Skeletal muscle tissue (tissue), 4 donors: Measurements from ENCODE around the gene ELANE. TPM values are rescaled to one million over a fixed set of nuclear protein-coding genes. Genes with fewer than 3 reads are reported as not detected.
A peak's percentile ranks its signal among the peaks of the same experiment; 100 is the strongest.

Source experiments
- H3K27ac ChIP-seq: one replicate; pipeline ENCODE4 v1.7.0; 2013; ENCODE audit warnings: mild to moderate bottlenecking, low read depth, low read length, inconsistent platforms
- H3K27me3 ChIP-seq, 3 donors: one replicate each; pipeline ENCODE4 v1.7.0; 2013; ENCODE audit warnings: low read length in 3 of 3; ENCODE audit not compliant: control insufficient read depth in 3 of 3, insufficient read depth in 3 of 3
- H3K36me3 ChIP-seq, 3 donors: one replicate each; pipeline ENCODE4 v1.7.0; 2013; ENCODE audit warnings: low read length in 3 of 3; ENCODE audit not compliant: control insufficient read depth in 3 of 3, insufficient read depth in 3 of 3
- H3K4me1 ChIP-seq, 3 donors: one replicate each; pipeline ENCODE4 v1.7.0; 2013; ENCODE audit warnings: low read length in 3 of 3, mild to moderate bottlenecking in 3 of 3; ENCODE audit not compliant: control insufficient read depth in 3 of 3, insufficient read depth in 3 of 3
- H3K4me3 ChIP-seq, 3 donors: one replicate each; pipeline ENCODE4 v1.7.0; 2013; ENCODE audit warnings: low read length in 3 of 3
- H3K9ac ChIP-seq, 3 donors: one replicate each; pipeline ENCODE4 v1.7.0; 2013; ENCODE audit warnings: low read length in 3 of 3, mild to moderate bottlenecking in 3 of 3, moderate library complexity in 2 of 3, low read depth in 1 of 3
- H3K9me3 ChIP-seq, 3 donors: one replicate each; pipeline ENCODE4 v1.7.0; 2013; ENCODE audit warnings: low read length in 3 of 3; ENCODE audit not compliant: control insufficient read depth in 3 of 3
- total RNA-seq: library from RNA; depleted of rRNA; stranded (reverse); fragments of >200 nt; gene quantifications from one replicate; pipeline ENCODE4 v1.2.3, GENCODE V29; 2014
- donor health status: Osteomylitis.

Gene ELANE
- total RNA-seq, 1 donor from 2014 or later: 0.52 TPM

- no peak overlapping the region for H3K27ac ChIP-seq
- H3K9me3 ChIP-seq: no peaks in the 10 kb centered on the region
- H3K36me3 ChIP-seq: peaks cover 3 to 6% (median 5%) of the 10 kb centered on the region in 3 donors
- peaks cover 15 to 36% (median 25%) of the 10 kb centered on the region in 3 donors for H3K27me3 ChIP-seq
- H3K9ac ChIP-seq: no peak overlapping the region
- H3K4me3 ChIP-seq: no peak overlapping the region
- H3K4me1 ChIP-seq: peaks cover 0 to 7% (median 7%) of the 10 kb centered on the region in 3 donors
Measured at GRCh38 chr19:862581-863314, 10.6 kb downstream of the ELANE start.

GRCh38 chr19:863315-863620, 11.2 kb downstream of the ELANE start:
- H3K27ac ChIP-seq: no peak overlapping the region
- H3K9me3 ChIP-seq: no peaks in the 10 kb centered on the region
- peaks cover 0 to 7% (median 7%) of the 10 kb centered on the region in 3 donors for H3K4me1 ChIP-seq
- H3K9ac ChIP-seq: no peak overlapping the region
- H3K27me3 ChIP-seq: peaks cover 15 to 34% (median 24%) of the 10 kb centered on the region in 3 donors
- no peak overlapping the region for H3K4me3 ChIP-seq
- peaks cover 8 to 11% (median 9%) of the 10 kb centered on the region in 3 donors for H3K36me3 ChIP-seq

- Histone ChIP-seq H3K9me3 (no peaks in the 10 kb centered on the region), H3K27me3 (peaks cover 0 to 6% (median 6%) of the 10 kb centered on the region in 3 donors), H3K27ac (no peak overlapping the region), H3K9ac (no peak overlapping the region), H3K4me3 (no peak overlapping the region), H3K4me1 (peaks cover under 1 to 13% (median 5%) of the 10 kb centered on the region in 3 donors), H3K36me3 (peaks cover 17 to 33% (median 18%) of the 10 kb centered on the region in 3 donors)
Measured at GRCh38 chr19:866769-867300, 14.7 kb downstream of the ELANE start.

GRCh38 chr19:867301-867793, 15.2 kb downstream of the ELANE start:
- no peak overlapping the region for H3K4me3 ChIP-seq
- peaks cover 4 to 13% (median 5%) of the 10 kb centered on the region in 3 donors for H3K4me1 ChIP-seq
- peaks cover 17 to 33% (median 22%) of the 10 kb centered on the region in 3 donors for H3K36me3 ChIP-seq
- H3K27me3 ChIP-seq: peaks cover 0 to 6% (median 6%) of the 10 kb centered on the region in 3 donors
- no peaks in the 10 kb centered on the region for H3K9me3 ChIP-seq
- H3K9ac ChIP-seq: no peak overlapping the region
- H3K27ac ChIP-seq: no peak overlapping the region

GRCh38 chr19:867855-868457, 15.9 kb downstream of the ELANE start:
- peaks cover 4 to 12% (median 5%) of the 10 kb centered on the region in 3 donors for H3K4me1 ChIP-seq
- H3K27ac ChIP-seq: no peak overlapping the region
- no peaks in the 10 kb centered on the region for H3K9me3 ChIP-seq
- peaks cover 17 to 33% (median 22%) of the 10 kb centered on the region in 3 donors for H3K36me3 ChIP-seq
- no peak overlapping the region for H3K9ac ChIP-seq
- no peak overlapping the region for H3K4me3 ChIP-seq
- H3K27me3 ChIP-seq: peaks cover 0 to 4% (median 3%) of the 10 kb centered on the region in 3 donors

- H3K27ac ChIP-seq: peak overlapping the region; percentile 64
Measured at GRCh38 chr19:868458-869244, 16.5 kb downstream of the ELANE start.

GRCh38 chr19:869245-870177, 17.4 kb downstream of the ELANE start:
- H3K27me3 ChIP-seq: no peaks in the 10 kb centered on the region
- H3K4me3 ChIP-seq: no peak overlapping the region
- peaks cover 21 to 33% (median 28%) of the 10 kb centered on the region in 3 donors for H3K36me3 ChIP-seq
- no peak overlapping the region for H3K9ac ChIP-seq
- peaks cover 3 to 9% (median 4%) of the 10 kb centered on the region in 3 donors for H3K4me1 ChIP-seq
- H3K9me3 ChIP-seq: no peaks in the 10 kb centered on the region
- H3K27ac ChIP-seq: peak overlapping the region; percentile 64

More at GRCh38 chr19:868458-869244, 16.5 kb downstream of the ELANE start:
- Histone ChIP-seq H3K4me3 (no peak overlapping the region), H3K9me3 (no peaks in the 10 kb centered on the region), H3K4me1 (peaks cover 4 to 9% (median 5%) of the 10 kb centered on the region in 3 donors), H3K36me3 (peaks cover 17 to 33% (median 26%) of the 10 kb centered on the region in 3 donors), H3K27me3 (no peaks in the 10 kb centered on the region), H3K9ac (no peak overlapping the region)

GRCh38 chr19:870314-870713, 18.2 kb downstream of the ELANE start:
- Histone ChIP-seq H3K9ac (no peak overlapping the region), H3K4me3 (no peak overlapping the region), H3K4me1 (peaks cover 3 to 9% (median 4%) of the 10 kb centered on the region in 3 donors), H3K36me3 (peaks cover 24 to 35% (median 30%) of the 10 kb centered on the region in 3 donors), H3K27ac (no peak overlapping the region), H3K27me3 (no peaks in the 10 kb centered on the region), H3K9me3 (no peaks in the 10 kb centered on the region)

GRCh38 chr19:870963-871401, 18.9 kb downstream of the ELANE start:
- H3K27me3 ChIP-seq: no peaks in the 10 kb centered on the region
- no peak overlapping the region for H3K9ac ChIP-seq
- peaks cover 3 to 9% (median 4%) of the 10 kb centered on the region in 3 donors for H3K4me1 ChIP-seq
- no peaks in the 10 kb centered on the region for H3K9me3 ChIP-seq
- peaks cover 28 to 42% (median 30%) of the 10 kb centered on the region in 3 donors for H3K36me3 ChIP-seq
- no peak overlapping the region for H3K4me3 ChIP-seq
- no peak overlapping the region for H3K27ac ChIP-seq
